HFFc6 (cell line): ENCODE data around the gene CGB5. TPM values are rescaled to one million over a fixed set of nuclear protein-coding genes. Genes with fewer than 3 reads are reported as not detected.
"Not testable (repeated sequence)": the region's sequence is repeated elsewhere in the genome, so short reads cannot be mapped to it uniquely, and the experiment has no call there.

Experiments used
- DNase-seq: peaks from one replicate; pipeline ENCODE4 v3.0.0-alpha.2; 2018
- H3K27ac Mint-ChIP-seq: 2 replicates; pipeline ENCODE4 v1.8.0; 2020; ENCODE audit warnings: mild to moderate bottlenecking, mixed read lengths
- H3K27me3 Mint-ChIP-seq: 2 replicates; pipeline ENCODE4 v1.8.0; 2021; ENCODE audit warnings: mild to moderate bottlenecking, moderate library complexity, mixed read lengths; ENCODE audit not compliant: insufficient read depth
- H3K36me3 Mint-ChIP-seq: 2 replicates; pipeline ENCODE4 v1.8.0; 2021; ENCODE audit warnings: low read depth, mixed read lengths
- H3K4me1 Mint-ChIP-seq: 2 replicates; pipeline ENCODE4 v1.8.0; 2020; ENCODE audit warnings: low read depth, mixed read lengths
- H3K4me3 Mint-ChIP-seq: 2 replicates; pipeline ENCODE4 v1.8.0; 2020; ENCODE audit warnings: mild to moderate bottlenecking, moderate library complexity, mixed read lengths
- H3K9me3 Mint-ChIP-seq: 2 replicates; pipeline ENCODE4 v1.8.0; 2020; ENCODE audit warnings: mild to moderate bottlenecking, mixed read lengths
- total RNA-seq, 6 experiments: library from RNA; stranded (reverse); fragmentation: NEBNext Ultra II Directional; extraction: Animal tissue kit (Norgen Biotek cat#: 25700); gene quantifications; 2 replicates in 1 of 6; 3 replicates in 5 of 6; pipeline ENCODE4 v1.2.3, GENCODE V29; 2021
- TF ChIP-seq, protein P1 (sequence below): fragments of 200-600 bp; sonication (generic); IDR thresholded peaks from 2 replicates; pipeline ENCODE4 v1.5.0; 2021; ENCODE audit warnings: antibody characterized with exemption, mild to moderate bottlenecking

The CGB5 gene
- total RNA-seq, 6 experiments from 2014 or later, result 0.23 to 0.75 TPM; not detected in 4

DNA sequence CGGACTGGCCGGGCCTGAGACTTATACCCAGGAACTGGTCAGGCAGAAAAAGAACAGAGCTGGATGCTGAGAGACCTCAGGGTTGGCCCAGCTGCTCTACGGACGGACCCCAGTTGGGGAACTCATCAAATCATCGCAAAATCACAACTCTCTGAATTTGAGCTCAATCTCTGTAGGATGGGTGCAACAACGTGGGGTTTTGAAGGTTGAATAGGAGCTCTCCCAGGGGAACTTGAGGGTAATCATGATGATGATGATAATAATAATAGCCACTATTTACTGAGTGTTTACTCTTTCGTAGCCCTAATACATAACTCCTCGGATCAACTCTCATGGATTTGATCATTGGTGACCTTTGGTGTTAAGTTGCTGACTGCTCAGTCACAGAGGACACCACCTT lies 13.3 kb upstream of the CGB5 start:
- H3K27ac Mint-ChIP-seq, H3K27me3 Mint-ChIP-seq, H3K4me3 Mint-ChIP-seq, DNase-seq, H3K9me3 Mint-ChIP-seq, H3K36me3 Mint-ChIP-seq: not testable (repeated sequence)
- H3K4me1 Mint-ChIP-seq, result peaks cover 23% of the 10 kb centered on the region

DNA sequence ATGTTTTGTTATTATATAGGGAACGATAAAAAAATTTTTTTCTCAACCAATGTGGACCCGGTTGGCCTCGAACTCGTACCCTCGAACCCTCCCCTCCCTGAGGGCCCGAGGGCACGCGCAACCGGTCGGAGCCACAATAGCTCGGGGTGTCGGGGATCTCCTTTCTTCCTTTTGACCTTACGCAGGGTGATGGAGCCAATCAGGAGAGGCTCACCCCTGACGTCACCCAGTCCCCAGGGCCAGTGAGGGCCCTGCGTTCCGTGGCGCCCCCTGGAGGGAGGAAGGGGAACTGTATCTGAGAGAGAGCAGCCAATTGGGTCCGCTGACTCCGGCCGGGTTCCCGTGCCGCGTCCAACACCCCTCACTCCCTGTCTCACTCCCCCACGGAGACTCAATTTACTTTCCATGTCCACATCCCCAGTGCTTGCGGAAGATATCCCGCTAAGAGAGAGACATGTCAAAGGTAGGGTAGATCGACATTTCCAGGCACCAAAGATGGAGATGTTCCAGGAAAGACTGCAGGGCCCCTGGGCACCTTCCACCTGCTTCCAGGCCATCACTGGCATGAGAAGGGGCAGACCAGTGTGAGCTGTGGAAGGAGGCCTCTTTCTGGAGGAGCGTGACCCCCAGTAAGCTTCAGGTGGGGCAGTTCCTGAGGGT lies 11.9 kb upstream of the CGB5 start, which contains the start of gene CGB2:
TSS of gene CGB2 (plus strand) at position 249 of the 660 bp plus-strand sequence. CDS start at position 455, 206 bp downstream.
- not testable (repeated sequence) for H3K27ac Mint-ChIP-seq, DNase-seq, H3K4me3 Mint-ChIP-seq, H3K9me3 Mint-ChIP-seq, H3K27me3 Mint-ChIP-seq, H3K36me3 Mint-ChIP-seq
- TF ChIP-seq, protein P1, sequence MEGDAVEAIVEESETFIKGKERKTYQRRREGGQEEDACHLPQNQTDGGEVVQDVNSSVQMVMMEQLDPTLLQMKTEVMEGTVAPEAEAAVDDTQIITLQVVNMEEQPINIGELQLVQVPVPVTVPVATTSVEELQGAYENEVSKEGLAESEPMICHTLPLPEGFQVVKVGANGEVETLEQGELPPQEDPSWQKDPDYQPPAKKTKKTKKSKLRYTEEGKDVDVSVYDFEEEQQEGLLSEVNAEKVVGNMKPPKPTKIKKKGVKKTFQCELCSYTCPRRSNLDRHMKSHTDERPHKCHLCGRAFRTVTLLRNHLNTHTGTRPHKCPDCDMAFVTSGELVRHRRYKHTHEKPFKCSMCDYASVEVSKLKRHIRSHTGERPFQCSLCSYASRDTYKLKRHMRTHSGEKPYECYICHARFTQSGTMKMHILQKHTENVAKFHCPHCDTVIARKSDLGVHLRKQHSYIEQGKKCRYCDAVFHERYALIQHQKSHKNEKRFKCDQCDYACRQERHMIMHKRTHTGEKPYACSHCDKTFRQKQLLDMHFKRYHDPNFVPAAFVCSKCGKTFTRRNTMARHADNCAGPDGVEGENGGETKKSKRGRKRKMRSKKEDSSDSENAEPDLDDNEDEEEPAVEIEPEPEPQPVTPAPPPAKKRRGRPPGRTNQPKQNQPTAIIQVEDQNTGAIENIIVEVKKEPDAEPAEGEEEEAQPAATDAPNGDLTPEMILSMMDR, result peak; percentile 70
- H3K4me1 Mint-ChIP-seq, result peaks cover 15% of the 10 kb centered on the region

DNA sequence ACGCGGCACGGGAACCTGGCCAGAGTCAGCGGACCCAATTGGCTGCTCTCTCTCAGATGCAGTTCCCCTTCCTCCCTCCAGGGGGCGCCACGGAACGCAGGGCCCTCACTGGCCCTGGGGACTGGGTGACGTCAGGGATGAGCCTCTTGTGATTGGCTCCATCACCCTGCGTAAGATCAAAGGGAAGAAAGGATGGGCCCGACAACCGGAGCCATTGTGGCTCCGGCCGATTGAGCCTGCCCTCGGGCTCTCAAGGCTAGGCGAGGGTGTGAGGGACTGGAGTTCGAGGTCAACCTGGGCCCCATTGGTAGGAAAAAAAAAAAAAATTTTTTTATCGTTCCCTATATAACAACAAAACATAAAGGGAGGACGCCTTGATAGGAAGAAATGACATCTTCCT lies 6.8 kb upstream of the CGB5 start, which contains the start of gene CGB1:
TSS of gene CGB1 (minus strand) at position 81 of the 400 bp plus-strand sequence. CDS start 184 bp downstream, outside the sequence.
- peaks cover 17% of the 10 kb centered on the region for H3K4me1 Mint-ChIP-seq
- not testable (repeated sequence) for H3K9me3 Mint-ChIP-seq, H3K27me3 Mint-ChIP-seq, H3K36me3 Mint-ChIP-seq, H3K27ac Mint-ChIP-seq, DNase-seq, H3K4me3 Mint-ChIP-seq
- TF ChIP-seq, protein P1, result peak; percentile 72

DNA sequence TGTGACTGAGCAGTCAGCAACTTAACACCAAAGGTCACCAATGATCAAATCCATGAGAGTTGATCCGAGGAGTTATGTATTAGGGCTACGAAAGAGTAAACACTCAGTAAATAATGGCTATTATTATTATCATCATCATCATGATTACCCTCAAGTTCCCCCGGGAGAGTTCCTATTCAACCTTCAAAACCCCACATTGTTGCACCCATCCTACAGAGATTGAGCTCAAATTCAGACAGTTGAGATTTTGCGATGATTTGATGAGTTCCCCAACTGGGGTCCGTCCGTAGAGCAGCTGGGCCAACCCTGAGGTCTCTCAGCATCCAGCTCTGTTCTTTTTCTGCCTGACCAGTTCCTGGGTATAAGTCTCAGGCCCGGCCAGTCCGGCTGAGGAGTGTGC lies 5.5 kb upstream of the CGB5 start:
- H3K4me3 Mint-ChIP-seq, DNase-seq, H3K9me3 Mint-ChIP-seq, H3K27me3 Mint-ChIP-seq, H3K36me3 Mint-ChIP-seq: not testable (repeated sequence)
- peak overlapping the region; percentile 97; the same call in 1 of the 2 replicates for H3K27ac Mint-ChIP-seq
- H3K4me1 Mint-ChIP-seq, result peaks cover 30% of the 10 kb centered on the region

DNA sequence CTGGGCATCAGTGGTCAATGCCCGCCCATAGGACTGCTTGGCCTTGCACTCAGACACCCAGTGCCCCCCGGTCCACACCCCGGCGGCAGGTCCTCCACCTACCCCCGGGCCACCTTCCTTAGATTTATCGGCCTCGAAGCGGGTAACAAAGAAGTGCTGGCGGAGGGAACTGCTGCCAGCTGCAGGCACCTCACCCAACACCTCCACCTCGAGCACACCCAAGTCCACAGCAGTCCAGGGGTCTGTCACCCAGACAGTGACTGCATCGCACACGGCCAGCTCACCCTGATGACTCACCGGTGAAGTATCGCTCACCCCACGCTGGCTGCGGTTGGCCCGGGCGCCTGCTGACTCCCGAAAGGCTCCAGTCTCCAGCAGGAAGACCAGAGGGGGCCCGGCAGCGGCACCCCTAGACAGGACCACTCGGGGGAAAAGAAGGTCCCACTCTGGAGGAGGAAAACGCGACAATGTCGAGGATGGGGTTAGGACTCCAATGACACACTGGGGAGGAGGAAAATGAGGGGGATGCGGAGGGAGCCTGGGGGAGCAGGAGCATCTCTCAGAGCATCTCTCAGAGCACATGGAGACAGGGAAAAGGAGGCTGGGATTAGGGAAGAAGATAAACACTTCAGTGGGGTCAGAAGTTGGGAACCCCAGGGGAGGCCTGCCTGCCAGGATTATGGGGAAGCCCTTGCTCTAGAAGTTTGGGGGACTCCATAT lies 4.9 kb upstream of the CGB5 start:
- H3K27ac Mint-ChIP-seq, result peak overlapping the region; percentile 97
- H3K4me1 Mint-ChIP-seq, result peaks cover 31% of the 10 kb centered on the region
- H3K9me3 Mint-ChIP-seq, H3K36me3 Mint-ChIP-seq, H3K27me3 Mint-ChIP-seq: not testable (repeated sequence)
- peak overlapping the region; percentile 78 for H3K4me3 Mint-ChIP-seq
- peak; percentile 70 for DNase-seq

DNA sequence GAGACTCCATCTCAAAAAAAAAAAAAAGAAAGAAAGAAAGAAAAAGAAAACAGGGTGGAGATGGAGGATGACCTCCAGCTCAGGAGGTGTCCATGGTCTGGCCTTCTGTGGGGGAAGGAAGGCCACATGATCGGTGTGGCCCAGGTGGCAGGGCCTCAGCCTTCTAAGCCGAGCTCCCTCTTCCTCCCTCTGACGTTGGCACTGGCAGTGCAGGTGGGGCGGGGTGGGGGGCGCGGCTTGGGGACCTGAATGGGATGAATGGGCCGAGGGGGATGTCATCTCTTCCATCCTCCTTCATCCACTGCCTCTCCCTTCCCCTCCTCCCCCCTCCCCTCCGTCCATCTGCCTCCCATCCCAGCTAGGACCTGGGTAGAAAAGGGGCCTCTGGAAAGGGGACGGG lies 3.9 kb upstream of the CGB5 start:
- H3K27me3 Mint-ChIP-seq, H3K9me3 Mint-ChIP-seq, DNase-seq, H3K4me3 Mint-ChIP-seq, H3K36me3 Mint-ChIP-seq, H3K27ac Mint-ChIP-seq: not testable (repeated sequence)
- peaks cover 31% of the 10 kb centered on the region for H3K4me1 Mint-ChIP-seq

DNA sequence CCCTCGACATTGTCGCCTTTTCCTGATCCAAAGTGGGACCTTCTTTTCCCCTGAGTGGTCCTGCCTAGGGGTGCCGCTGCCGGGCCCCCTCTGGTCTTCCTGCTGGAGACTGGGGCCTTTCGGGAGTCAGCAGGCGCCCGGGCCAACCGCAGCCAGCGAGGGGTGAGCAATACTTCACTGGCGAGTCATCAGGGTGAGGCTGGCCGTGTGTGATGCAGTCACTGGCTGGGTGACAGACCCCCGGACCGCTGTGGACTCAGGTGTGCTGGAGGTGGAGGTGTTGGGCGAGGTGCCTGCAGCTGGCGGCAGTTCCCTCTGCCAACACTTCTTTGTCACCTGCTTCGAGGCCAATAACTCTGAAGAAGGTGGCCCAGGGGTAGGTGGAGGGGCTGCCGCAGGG lies 1.5 kb upstream of the CGB5 start:
- no peak for DNase-seq
- Mint-ChIP-seq H3K4me3 (peak overlapping the region; percentile 52; the same call in 1 of the 2 replicates), H3K4me1 (peaks cover 31% of the 10 kb centered on the region), H3K27ac (peak overlapping the region; percentile 78), H3K27me3 (peaks cover 7% of the 10 kb centered on the region), H3K9me3 (no peaks in the 10 kb centered on the region), H3K36me3 (no peaks in the 10 kb centered on the region)
- TF ChIP-seq, protein P1, result no peak

DNA sequence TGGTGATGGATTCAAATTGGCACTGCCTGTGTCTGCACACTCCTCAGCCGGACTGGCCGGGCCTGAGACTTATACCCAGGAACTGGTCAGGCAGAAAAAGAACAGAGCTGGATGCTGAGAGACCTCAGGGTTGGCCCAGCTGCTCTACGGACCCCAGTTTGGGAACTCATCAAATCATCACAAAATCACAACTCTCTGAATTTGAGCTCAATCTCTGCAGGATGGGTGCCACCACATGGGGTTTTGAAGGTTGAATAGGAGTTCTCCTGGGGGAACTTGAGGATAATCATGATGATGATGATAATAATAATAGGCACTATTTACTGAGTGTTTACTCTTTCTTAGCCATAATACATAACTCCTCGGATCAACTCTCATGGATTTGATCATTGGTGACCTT lies 982 bp upstream of the CGB5 start:
- peaks cover 31% of the 10 kb centered on the region for H3K4me1 Mint-ChIP-seq
- H3K4me3 Mint-ChIP-seq, H3K27ac Mint-ChIP-seq, DNase-seq, H3K36me3 Mint-ChIP-seq, H3K9me3 Mint-ChIP-seq, H3K27me3 Mint-ChIP-seq: not testable (repeated sequence)

DNA sequence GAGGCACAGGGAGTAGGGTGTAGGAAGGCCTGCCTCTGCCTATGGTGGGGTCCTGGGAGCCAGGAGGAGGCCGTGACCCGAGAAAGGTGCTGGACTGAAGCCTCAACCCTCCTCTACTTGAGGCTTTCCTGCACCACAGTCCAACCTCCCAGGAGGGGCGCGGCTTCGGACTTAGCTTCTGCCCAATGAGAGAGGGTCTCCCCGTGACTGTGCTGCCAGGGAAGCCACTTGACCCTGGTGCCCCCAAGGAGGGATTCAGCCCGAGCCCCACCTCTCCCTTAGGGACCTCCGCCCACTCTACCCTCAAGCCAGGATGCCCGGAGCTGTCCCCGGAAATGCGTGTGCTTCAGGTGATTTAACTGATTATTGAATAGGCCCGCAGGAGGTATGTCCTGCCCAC lies 5.4 kb downstream of the CGB5 start, which contains the start of gene CGB8:
TSS of gene CGB8 (minus strand) at position 101 of the 400 bp plus-strand sequence. CDS start 372 bp downstream, outside the sequence.
- H3K4me3 Mint-ChIP-seq, DNase-seq, H3K36me3 Mint-ChIP-seq, H3K9me3 Mint-ChIP-seq, H3K27me3 Mint-ChIP-seq: not testable (repeated sequence)
- Mint-ChIP-seq H3K27ac (peak within 1 kb of the TSS; percentile 98; the same call in 1 of the 2 replicates), H3K4me1 (peaks cover 19% of the 10 kb centered on the region)

DNA sequence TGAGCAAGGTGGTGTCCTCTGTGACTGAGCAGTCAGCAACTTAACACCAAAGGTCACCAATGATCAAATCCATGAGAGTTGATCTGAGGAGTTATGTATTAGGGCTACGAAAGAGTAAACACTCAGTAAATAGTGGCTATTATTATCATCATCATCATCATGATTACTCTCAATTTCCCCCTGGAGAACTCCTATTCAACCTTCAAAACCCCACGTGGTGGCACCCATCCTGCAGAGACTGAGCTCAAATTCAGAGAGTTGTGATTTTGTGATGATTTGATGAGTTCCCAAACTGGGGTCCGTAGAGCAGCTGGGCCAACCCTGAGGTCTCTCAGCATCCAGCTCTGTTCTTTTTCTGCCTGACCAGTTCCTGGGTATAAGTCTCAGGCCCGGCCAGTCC lies 6.2 kb downstream of the CGB5 start:
- H3K9me3 Mint-ChIP-seq, H3K36me3 Mint-ChIP-seq, DNase-seq, H3K27me3 Mint-ChIP-seq: not testable (repeated sequence)
- H3K4me3 Mint-ChIP-seq, result peak overlapping the region; percentile 79; the same call in 1 of the 2 replicates
- H3K4me1 Mint-ChIP-seq, result peaks cover 19% of the 10 kb centered on the region
- H3K27ac Mint-ChIP-seq, result peak overlapping the region; percentile 98; the same call in 1 of the 2 replicates
